Osteocyte (in vitro differentiated cells): ENCODE data around the gene TMEM244. TPM values are rescaled to one million over a fixed set of nuclear protein-coding genes. Genes with fewer than 3 reads are reported as not detected.

Experiments used
- DNase-seq: peaks from one replicate; pipeline ENCODE4 v3.0.0; 2021; ENCODE audit warnings: mixed read lengths; ENCODE audit not compliant: unreplicated experiment; ENCODE audit errors: extremely low spot score
- H3K27ac Mint-ChIP-seq: one replicate; pipeline ENCODE4 v1.8.0; 2021; ENCODE audit warnings: mild to moderate bottlenecking, mixed read lengths; ENCODE audit not compliant: unreplicated experiment
- H3K27me3 Mint-ChIP-seq: one replicate; pipeline ENCODE4 v1.8.0; 2021; ENCODE audit warnings: mixed read lengths; ENCODE audit not compliant: unreplicated experiment
- H3K36me3 Mint-ChIP-seq: one replicate; pipeline ENCODE4 v1.8.0; 2021; ENCODE audit warnings: mixed read lengths; ENCODE audit not compliant: unreplicated experiment
- H3K4me1 Mint-ChIP-seq: one replicate; pipeline ENCODE4 v1.8.0; 2021; ENCODE audit warnings: mixed read lengths; ENCODE audit not compliant: unreplicated experiment
- H3K4me3 Mint-ChIP-seq: one replicate; pipeline ENCODE4 v1.8.0; 2021; ENCODE audit warnings: mild to moderate bottlenecking, moderate library complexity, mixed read lengths; ENCODE audit not compliant: unreplicated experiment
- H3K9me3 Mint-ChIP-seq: one replicate; pipeline ENCODE4 v1.8.0; 2021; ENCODE audit warnings: mixed read lengths; ENCODE audit not compliant: unreplicated experiment
- total RNA-seq: library from RNA; stranded (reverse); gene quantifications from 2 replicates; pipeline ENCODE4 v1.2.1, GENCODE V29; 2021
- TF ChIP-seq, protein P1 (sequence below): fragments of 200-600 bp; sonication (generic); IDR thresholded peaks from 2 replicates; pipeline ENCODE4 v1.5.0; 2021; ENCODE audit warnings: antibody characterized with exemption, mild to moderate bottlenecking, moderate library complexity

The TMEM244 gene
- total RNA-seq, 1 donor from 2014 or later, result not detected

DNA sequence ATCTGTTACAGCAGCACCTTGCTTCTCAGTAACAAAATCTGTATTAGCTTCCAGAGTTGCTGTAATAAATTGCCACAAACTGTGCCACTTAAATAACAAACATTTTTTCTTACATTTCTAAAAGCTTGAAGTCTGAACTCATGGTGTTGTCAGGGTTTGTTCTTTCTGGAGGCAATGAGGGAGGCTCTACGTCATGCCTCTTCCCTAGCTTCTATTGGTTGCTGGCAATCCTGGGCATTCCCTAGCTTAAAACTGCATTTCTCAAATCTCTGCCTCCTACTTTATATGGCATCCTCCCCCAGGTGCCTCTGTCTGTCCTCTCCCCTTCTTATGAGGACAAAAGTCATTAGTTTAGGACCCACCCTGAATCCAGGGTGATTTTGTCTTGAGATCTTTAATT lies 41.6 kb upstream of the TMEM244 start:
- Mint-ChIP-seq H3K27ac (peak overlapping the region; percentile 12), H3K36me3 (no peaks in the 10 kb centered on the region), H3K27me3 (no peaks in the 10 kb centered on the region), H3K4me1 (peaks cover 15% of the 10 kb centered on the region), H3K9me3 (no peaks in the 10 kb centered on the region), H3K4me3 (no peak overlapping the region)
- TF ChIP-seq, protein P1, sequence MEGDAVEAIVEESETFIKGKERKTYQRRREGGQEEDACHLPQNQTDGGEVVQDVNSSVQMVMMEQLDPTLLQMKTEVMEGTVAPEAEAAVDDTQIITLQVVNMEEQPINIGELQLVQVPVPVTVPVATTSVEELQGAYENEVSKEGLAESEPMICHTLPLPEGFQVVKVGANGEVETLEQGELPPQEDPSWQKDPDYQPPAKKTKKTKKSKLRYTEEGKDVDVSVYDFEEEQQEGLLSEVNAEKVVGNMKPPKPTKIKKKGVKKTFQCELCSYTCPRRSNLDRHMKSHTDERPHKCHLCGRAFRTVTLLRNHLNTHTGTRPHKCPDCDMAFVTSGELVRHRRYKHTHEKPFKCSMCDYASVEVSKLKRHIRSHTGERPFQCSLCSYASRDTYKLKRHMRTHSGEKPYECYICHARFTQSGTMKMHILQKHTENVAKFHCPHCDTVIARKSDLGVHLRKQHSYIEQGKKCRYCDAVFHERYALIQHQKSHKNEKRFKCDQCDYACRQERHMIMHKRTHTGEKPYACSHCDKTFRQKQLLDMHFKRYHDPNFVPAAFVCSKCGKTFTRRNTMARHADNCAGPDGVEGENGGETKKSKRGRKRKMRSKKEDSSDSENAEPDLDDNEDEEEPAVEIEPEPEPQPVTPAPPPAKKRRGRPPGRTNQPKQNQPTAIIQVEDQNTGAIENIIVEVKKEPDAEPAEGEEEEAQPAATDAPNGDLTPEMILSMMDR, result no peak
- no peak for DNase-seq

GRCh38 chr6:129901910-129902309 lies 40.8 kb upstream of the TMEM244 start:
- no peak overlapping the region for H3K27ac Mint-ChIP-seq
- DNase-seq, result no peak
- no peaks in the 10 kb centered on the region for H3K36me3 Mint-ChIP-seq

DNA sequence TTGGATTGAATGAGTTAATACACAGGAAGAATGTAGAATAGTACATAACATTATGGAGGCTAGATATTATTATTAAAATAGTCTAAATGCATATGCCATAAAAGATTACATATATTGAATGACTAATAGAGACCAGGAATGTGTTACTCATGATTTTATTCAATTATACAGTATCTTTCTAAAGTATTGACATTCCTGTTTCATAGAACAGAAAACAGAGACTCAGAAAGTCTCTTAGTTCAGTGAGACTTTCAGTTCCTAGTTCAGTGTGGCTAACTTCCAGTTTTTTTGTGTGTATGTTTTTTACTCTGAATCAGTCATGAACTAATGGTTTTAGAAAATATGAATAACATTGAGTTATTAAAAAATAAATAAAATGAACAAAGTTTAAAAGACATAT lies 34.6 kb upstream of the TMEM244 start:
- TF ChIP-seq, protein P1, result no peak
- Mint-ChIP-seq H3K27me3 (no peaks in the 10 kb centered on the region), H3K4me3 (no peak overlapping the region), H3K4me1 (peaks cover 12% of the 10 kb centered on the region), H3K9me3 (no peaks in the 10 kb centered on the region), H3K36me3 (no peaks in the 10 kb centered on the region), H3K27ac (no peak overlapping the region)
- no peak for DNase-seq

More at GRCh38 chr6:129901910-129902309, 40.8 kb upstream of the TMEM244 start:
- TF ChIP-seq, protein P1, result no peak
- H3K27me3 Mint-ChIP-seq, result no peaks in the 10 kb centered on the region
- peaks cover 15% of the 10 kb centered on the region for H3K4me1 Mint-ChIP-seq
- H3K9me3 Mint-ChIP-seq, result no peaks in the 10 kb centered on the region
- no peak overlapping the region for H3K4me3 Mint-ChIP-seq

GRCh38 chr6:129894921-129895320 lies 33.8 kb upstream of the TMEM244 start:
- no peak for DNase-seq
- no peak overlapping the region for H3K27ac Mint-ChIP-seq
- H3K27me3 Mint-ChIP-seq, result no peaks in the 10 kb centered on the region
- peaks cover 17% of the 10 kb centered on the region for H3K4me1 Mint-ChIP-seq
- H3K36me3 Mint-ChIP-seq, result no peaks in the 10 kb centered on the region
- no peaks in the 10 kb centered on the region for H3K9me3 Mint-ChIP-seq
- H3K4me3 Mint-ChIP-seq, result no peak overlapping the region
- TF ChIP-seq, protein P1, result no peak

- Mint-ChIP-seq H3K27ac (no peak overlapping the region), H3K9me3 (no peaks in the 10 kb centered on the region), H3K27me3 (no peaks in the 10 kb centered on the region), H3K4me3 (no peak overlapping the region), H3K36me3 (no peaks in the 10 kb centered on the region), H3K4me1 (peaks cover 21% of the 10 kb centered on the region)
- TF ChIP-seq, protein P1, result peak; percentile 61
- no peak for DNase-seq
Observed at GRCh38 chr6:129893640-129894039, 32.5 kb upstream of the TMEM244 start.
